ENCODE measurements around the gene STK24.

STK24 gene

DNA sequence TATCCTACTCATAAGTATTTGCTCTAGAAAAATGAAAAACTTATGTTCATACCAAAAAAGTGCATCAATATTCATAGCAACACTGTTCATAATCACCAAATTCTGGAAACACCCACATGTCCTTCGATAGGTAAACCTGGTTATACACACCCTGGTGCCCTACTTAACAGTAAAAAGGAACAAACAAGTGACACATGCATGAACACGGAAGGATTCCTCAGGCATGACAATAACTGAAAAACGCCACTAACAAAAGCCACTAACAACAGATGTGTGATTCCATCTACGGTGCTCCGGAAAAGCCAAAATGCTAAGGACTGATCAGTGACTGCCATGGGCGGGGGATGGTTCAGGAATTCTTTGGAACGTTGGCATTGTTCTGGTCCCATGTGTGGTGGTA is 65.5 kb downstream of the STK24 start:
- DNase-seq (ENCODE audit: low read depth in 2 of 2), result no peak

DNA sequence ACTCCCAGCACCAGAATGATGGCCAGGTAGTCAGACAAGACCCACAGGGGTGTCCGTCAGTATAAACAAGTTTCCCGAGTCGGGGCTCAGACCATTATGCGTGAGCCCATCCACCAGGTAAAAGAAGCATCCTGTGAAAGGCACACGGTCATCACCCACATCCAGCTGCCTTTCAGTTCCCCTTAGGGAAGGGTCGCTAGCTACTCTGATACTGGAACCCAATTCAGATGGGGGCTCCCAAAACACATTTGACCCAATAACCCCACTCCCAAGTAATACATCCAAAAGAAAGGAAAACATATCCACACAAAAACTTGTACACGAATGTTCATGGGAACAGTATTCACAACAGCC is 66.8 kb downstream of the STK24 start:
- no peak for DNase-seq (ENCODE audit: low read depth in 2 of 2)

DNA sequence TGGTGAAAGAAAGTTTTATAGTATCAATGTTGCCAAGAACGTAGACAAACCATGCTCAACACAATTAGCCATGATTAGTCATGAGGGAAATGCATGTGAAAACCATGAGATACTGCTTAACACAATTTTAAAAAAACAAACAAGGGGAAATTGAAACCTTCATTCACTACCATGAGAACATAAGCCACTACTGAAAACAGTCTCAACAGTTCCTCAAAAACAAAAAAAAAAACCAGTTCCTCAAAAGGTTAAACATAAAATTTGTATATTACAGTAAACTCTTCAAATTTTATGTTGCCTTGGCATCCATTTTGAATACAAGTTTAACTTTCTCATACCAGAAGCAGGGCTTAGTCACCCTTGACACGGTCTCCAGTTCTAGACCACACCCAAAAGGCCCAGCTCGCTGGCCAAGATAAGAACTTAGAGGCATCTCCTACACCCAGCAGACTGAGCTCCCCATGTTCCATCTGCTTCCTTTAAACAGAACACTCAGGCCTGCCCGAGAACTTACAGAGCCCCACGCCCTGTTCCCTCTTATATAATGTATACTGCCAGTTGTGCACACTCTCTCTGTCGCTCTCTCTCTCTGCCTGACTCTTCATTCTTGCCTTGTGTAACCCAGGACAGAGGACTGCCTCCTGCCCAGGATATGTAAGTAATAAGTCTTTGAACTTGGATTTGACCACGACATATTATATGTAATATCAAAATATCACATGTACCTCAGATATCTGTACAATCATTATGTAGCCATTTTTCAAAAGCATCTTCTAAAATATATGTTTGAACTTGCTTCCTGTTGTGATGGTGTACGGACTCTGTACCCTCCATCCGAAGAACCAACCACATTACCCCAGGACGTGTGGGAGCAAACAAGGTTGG is 67.4 kb downstream of the STK24 start:
- DNase-seq (ENCODE audit: low read depth in 2 of 2), result peak in 1 of 2 donors; percentile 15

DNA sequence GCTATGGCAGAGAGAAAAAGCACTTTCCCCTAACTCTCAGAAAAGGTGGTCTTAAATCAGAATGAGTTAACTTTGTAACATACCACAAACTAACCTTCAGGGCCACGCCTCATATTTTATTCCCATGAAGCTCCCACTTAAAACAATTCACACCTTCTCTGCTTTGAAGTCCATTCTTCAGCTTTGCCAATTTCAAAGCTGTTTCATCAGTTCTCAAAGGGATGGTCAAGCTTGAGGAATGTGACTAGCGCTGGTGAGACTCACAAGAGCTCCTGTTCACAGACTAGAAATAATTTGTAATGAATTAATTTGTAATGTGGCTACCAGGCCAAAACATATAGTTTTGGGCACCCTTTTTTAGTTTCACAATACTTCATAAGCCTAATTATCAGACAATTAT is 68.2 kb downstream of the STK24 start:
- no peak for DNase-seq (ENCODE audit: low read depth in 2 of 2)

DNA sequence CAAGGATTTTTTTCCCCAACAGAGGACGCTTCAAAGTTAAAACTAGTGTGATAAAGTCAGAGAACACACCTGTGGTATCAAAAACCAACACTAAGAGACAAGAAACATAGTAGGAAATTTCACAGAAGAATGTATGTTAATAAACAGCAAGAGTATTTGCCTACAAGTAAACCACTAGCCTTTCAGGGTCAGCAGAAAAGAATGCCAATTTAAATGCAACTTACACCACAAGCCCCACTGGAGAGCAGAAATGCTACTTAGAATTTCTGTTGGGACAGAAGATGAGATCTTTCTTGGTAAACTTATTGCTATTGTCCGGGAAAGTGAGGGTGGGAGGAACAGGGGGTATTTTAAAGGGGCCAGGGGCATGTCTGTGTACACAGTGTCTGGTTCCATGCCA is 68.6 kb downstream of the STK24 start:
- DNase-seq (ENCODE audit: low read depth in 2 of 2), result no peak

- DNase-seq (ENCODE audit: low read depth in 2 of 2), result no peak
Observed at GRCh38 chr13:98507282-98507797, 69.6 kb downstream of the STK24 start.

GRCh38 chr13:98506728-98507230 is 70.1 kb downstream of the STK24 start:
- no peak for DNase-seq (ENCODE audit: low read depth in 2 of 2)

GRCh38 chr13:98506322-98506721 is 70.6 kb downstream of the STK24 start:
- no peak for DNase-seq (ENCODE audit: low read depth in 2 of 2)

DNA sequence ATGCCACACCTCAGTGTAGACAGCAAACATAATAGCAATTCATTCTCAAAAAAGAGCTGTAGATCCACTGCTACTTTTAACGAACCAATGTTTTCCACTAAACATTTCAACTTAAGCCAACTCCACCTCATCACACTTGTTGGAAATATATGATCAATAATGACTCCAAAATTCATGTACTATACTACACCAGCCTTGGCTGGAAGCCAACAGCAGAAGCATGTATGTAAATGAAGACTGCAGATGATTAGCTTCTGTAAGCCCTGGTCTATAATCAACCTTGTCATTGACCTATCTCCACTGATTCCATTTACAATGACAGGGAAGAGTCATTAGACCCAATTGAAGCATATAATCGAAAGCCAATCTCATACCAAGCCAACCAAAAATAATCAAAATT is 71.7 kb downstream of the STK24 start:
- no peak for DNase-seq (ENCODE audit: low read depth in 2 of 2)

GRCh38 chr13:98504371-98504963 is 72.4 kb downstream of the STK24 start:
- DNase-seq (ENCODE audit: low read depth in 2 of 2), result no peak

DNA sequence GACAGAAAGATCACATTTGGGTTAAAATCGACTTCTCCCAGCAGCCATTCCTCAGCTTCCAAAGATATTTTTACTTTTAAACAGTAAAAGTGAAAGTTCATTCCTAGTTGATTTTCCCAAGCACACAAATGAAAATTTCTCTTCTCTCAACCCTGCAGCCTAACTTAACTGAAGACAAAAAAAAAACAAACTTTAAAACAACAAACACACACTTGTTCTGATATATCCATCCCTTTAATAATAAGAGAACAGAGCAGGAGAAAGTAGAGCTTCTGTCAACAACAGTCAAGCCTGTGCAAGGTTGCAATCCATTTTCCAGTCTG is 72.9 kb downstream of the STK24 start:
- DNase-seq (ENCODE audit: low read depth in 2 of 2), result no peak

GRCh38 chr13:98503175-98504028 is 73.5 kb downstream of the STK24 start:
- no peak for DNase-seq (ENCODE audit: low read depth in 2 of 2)

DNA sequence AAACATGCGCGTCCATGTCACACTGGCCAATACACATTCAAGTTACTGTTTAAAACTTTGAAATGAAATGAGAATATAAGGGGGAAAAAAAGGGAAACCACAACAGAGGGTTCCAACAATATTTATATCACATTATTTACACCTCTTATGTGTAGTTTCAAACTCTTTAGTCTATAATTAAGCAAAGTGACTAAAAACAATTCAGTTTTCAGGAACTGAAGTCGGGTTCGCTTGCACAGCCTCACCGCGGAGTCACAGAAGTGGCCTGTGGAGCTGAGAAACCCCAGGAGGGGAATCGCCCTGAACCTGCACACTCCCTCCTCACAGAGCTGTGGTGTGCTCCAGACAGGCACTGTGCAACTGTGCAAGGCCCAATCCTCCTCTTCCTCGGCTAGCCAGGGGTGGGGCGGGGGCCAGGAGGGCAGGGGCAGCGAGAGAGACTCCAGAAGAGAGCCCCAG is 75.9 kb downstream of the STK24 start:
- DNase-seq (ENCODE audit: low read depth in 2 of 2), result no peak

DNA sequence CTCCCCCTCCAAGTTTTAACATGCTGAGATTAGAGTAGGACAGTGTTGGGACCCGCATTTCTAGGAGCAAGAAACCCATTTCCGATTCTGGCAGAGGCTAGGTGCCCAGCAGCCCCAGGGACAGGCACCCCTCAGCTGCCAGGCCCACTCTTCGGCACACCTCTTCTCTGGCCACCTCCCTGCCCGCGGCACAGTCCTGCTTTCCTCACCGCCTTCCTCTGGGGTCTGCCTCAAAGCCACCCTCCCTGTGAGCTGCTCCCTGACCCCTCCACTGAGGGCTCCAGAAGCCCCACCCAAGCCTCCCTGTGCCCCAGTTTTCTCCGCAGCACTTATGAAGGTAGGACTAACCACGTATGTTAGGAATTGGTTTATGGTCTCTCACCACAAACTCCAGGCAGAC is 79.9 kb downstream of the STK24 start:
- no peak for DNase-seq (ENCODE audit: low read depth in 2 of 2)

DNA sequence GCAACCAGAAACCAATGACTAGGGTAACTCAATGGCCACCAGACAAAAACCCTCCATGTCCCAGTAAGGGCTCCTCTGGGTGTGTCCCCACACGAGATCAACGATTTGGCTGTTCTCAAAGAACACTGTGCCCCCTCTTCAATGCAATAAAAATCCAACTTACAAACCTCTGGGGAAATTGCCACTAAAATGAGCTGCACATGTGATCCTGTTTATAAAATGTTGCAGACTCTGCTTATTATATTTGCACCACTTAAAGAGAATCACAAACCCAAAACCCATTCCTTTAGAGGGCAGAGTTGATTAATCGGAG is 80.5 kb downstream of the STK24 start:
- no peak for DNase-seq (ENCODE audit: low read depth in 2 of 2)

DNA sequence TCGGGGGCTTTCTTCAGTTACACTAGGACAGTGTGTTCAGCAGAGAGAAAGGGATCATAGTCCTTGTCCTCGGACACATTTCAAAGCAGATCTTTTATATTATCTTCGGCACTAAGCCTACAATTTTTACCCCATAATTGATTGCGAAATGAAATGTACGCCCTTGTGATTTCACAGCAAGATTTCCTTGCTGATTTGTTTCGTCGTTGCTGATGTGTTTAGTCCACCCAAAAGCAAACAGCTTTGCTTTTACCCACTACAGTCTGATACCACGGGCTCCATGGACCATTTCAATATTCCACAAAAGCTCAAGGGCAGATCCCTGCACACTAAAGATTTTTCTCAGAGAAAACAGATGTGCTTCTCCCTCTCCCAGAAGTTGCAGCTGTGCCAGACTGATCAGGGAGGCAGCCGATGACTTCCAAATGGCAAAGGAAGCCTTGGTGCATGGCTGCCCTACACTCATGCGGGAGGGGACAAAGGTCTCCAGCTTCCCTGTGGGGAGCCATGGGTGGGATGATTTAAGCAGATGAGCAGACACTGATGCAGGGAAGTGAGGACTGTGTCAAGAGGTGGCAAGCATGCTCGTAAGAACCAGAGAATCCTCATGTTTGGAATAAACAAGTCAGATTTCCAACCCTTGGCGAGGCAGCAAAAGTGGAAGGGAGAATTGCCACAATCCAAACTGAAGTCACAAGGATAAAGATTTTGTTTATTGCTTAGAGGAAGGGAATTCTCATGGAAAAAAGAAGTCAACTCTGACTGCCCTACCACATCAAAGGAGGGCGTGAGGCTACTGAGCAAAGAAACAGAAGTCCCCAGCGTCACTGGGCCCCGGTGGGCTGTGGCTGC is 81.1 kb downstream of the STK24 start:
- DNase-seq (ENCODE audit: low read depth in 2 of 2), result no peak

- DNase-seq (ENCODE audit: low read depth in 2 of 2), result no peak
Observed at GRCh38 chr13:98494769-98495168, 82.1 kb downstream of the STK24 start.

- DNase-seq (ENCODE audit: low read depth in 2 of 2), result no peak
Observed at GRCh38 chr13:98493042-98493712, 83.7 kb downstream of the STK24 start.

GRCh38 chr13:98492335-98493041 is 84.4 kb downstream of the STK24 start:
- no peak for DNase-seq (ENCODE audit: low read depth in 2 of 2)

- DNase-seq (ENCODE audit: low read depth in 2 of 2), result no peak
Observed at GRCh38 chr13:98490866-98491265, 86.0 kb downstream of the STK24 start.
